Breast epithelium (tissue), 3 donors: Measurements from ENCODE around the gene IARS2.

Experiments used
- POLR2A ChIP-seq: fragments of 450-650 bp; IDR thresholded peaks from one replicate; pipeline ENCODE4 v1.6.1; 2016; ENCODE audit warnings: antibody characterized with exemption, mild to moderate bottlenecking, moderate library complexity
- POLR2AphosphoS5 ChIP-seq, 3 donors: sonication (generic); formaldehyde crosslinking; IDR thresholded peaks; one replicate each; pipeline ENCODE4 v1.6.1; 2017; ENCODE audit warnings: antibody characterized with exemption in 3 of 3
- TF ChIP-seq, protein P1 (sequence below), 3 donors: fragments of 450-650 bp; IDR thresholded peaks; one replicate each; pipeline ENCODE4 v1.5.1; 2016 to 2017; ENCODE audit warnings: antibody characterized with exemption in 3 of 3, mild to moderate bottlenecking in 3 of 3, moderate library complexity in 3 of 3

DNA sequence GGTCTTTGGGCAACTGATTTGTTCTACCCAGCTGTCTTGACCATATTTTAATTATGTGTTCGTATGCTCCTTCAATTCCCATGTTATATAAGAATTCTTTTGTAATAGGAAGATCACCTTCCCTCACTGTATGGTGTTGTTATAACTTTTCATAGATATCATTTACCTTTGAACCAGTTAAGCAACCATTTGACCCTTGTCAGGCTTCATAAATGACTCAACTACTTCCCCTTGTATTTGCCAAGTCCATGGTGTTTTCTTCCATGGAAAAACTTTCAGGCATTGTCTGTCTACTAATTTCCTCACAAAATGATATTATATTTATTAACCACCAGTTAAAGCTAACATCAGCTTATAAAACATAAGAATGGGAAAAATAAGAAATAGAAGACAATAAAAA is 9.5 kb upstream of the IARS2 start:
- TF ChIP-seq, protein P1, sequence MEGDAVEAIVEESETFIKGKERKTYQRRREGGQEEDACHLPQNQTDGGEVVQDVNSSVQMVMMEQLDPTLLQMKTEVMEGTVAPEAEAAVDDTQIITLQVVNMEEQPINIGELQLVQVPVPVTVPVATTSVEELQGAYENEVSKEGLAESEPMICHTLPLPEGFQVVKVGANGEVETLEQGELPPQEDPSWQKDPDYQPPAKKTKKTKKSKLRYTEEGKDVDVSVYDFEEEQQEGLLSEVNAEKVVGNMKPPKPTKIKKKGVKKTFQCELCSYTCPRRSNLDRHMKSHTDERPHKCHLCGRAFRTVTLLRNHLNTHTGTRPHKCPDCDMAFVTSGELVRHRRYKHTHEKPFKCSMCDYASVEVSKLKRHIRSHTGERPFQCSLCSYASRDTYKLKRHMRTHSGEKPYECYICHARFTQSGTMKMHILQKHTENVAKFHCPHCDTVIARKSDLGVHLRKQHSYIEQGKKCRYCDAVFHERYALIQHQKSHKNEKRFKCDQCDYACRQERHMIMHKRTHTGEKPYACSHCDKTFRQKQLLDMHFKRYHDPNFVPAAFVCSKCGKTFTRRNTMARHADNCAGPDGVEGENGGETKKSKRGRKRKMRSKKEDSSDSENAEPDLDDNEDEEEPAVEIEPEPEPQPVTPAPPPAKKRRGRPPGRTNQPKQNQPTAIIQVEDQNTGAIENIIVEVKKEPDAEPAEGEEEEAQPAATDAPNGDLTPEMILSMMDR (IDR thresholded peaks at IDR 0.05), result no peak
- TF ChIP-seq POLR2A, result no peak
- TF ChIP-seq POLR2AphosphoS5 (IDR thresholded peaks at IDR 0.05), result no peak
